GM12878 (cell line): ENCODE data around the gene DACH2. TPM values are rescaled to one million over a fixed set of nuclear protein-coding genes. Genes with fewer than 3 reads are reported as not detected.

Experiments
- ATF3 ChIP-seq: IDR thresholded peaks from 2 replicates; pipeline ENCODE4 v1.6.1; 2011; ENCODE audit warnings: low read depth, mild to moderate bottlenecking, low read length, moderate library complexity, borderline replicate concordance; ENCODE audit errors: extremely low read depth
- polyA plus RNA-seq, 11 experiments: library from polyadenylated mRNA; depleted of rRNA in 4 of 11; unstranded in 6 of 11; stranded (reverse) in 5 of 11; fragments of >200 nt; fragmentation: Nextera tagmentation in 4 of 11; fragmentation: Illumina TruSeq in 1 of 11; extraction: Ambion mirVana in 4 of 11; extraction: Trizol in 1 of 11; gene quantifications; 1 replicate in 1 of 11; 2 replicates in 10 of 11; pipeline versions ENCODE4 v1.2.1 to v1.2.3, GENCODE V29; 2011 to 2016; ENCODE audit warnings: inconsistent platforms in 2 of 11, missing spikeins in 2 of 11, low read depth in 1 of 11
- total RNA-seq, 4 experiments: library from RNA; depleted of rRNA in 3 of 4; stranded (reverse); fragments of >200 nt in 3 of 4; fragmentation: Illumina TruSeq in 1 of 4; extraction: Trizol in 1 of 4; gene quantifications; 2 replicates each; pipeline versions ENCODE4 v1.2.1 to v1.2.3, GENCODE V29; 2013 to 2021
- TF ChIP-seq, protein P1 (sequence below): IDR thresholded peaks from 2 replicates; pipeline ENCODE4 v1.6.1; 2011; ENCODE audit warnings: borderline replicate concordance, low read depth, mild to moderate bottlenecking, moderate library complexity, low read length; ENCODE audit not compliant: insufficient read depth, poor library complexity, severe bottlenecking
- TF ChIP-seq, protein P2 (sequence below): fragments of 450-650 bp; IDR thresholded peaks from 2 replicates; pipeline ENCODE4 v1.6.1; 2017; ENCODE audit warnings: mild to moderate bottlenecking, low read depth, inconsistent platforms; ENCODE audit not compliant: poor library complexity, severe bottlenecking
- TF ChIP-seq, protein P3 (sequence below): fragments of 450-650 bp; IDR thresholded peaks from 2 replicates; pipeline ENCODE4 v1.6.1; 2017; ENCODE audit warnings: mild to moderate bottlenecking, moderate library complexity

Gene DACH2
- total and polyA plus RNA-seq, 10 of the 15 experiments (the other 5 are each of a cell fraction or from before 2014, with no cell fraction given): 0.03 to 0.19 (median 0.07) TPM; not detected in 6

- TF ChIP-seq, protein P1, sequence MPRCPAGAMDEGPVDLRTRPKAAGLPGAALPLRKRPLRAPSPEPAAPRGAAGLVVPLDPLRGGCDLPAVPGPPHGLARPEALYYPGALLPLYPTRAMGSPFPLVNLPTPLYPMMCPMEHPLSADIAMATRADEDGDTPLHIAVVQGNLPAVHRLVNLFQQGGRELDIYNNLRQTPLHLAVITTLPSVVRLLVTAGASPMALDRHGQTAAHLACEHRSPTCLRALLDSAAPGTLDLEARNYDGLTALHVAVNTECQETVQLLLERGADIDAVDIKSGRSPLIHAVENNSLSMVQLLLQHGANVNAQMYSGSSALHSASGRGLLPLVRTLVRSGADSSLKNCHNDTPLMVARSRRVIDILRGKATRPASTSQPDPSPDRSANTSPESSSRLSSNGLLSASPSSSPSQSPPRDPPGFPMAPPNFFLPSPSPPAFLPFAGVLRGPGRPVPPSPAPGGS: no peak
- no peak for TF ChIP-seq ATF3
- TF ChIP-seq, protein P2, sequence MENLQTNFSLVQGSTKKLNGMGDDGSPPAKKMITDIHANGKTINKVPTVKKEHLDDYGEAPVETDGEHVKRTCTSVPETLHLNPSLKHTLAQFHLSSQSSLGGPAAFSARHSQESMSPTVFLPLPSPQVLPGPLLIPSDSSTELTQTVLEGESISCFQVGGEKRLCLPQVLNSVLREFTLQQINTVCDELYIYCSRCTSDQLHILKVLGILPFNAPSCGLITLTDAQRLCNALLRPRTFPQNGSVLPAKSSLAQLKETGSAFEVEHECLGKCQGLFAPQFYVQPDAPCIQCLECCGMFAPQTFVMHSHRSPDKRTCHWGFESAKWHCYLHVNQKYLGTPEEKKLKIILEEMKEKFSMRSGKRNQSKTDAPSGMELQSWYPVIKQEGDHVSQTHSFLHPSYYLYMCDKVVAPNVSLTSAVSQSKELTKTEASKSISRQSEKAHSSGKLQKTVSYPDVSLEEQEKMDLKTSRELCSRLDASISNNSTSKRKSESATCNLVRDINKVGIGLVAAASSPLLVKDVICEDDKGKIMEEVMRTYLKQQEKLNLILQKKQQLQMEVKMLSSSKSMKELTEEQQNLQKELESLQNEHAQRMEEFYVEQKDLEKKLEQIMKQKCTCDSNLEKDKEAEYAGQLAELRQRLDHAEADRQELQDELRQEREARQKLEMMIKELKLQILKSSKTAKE: no peak
- TF ChIP-seq, protein P3, sequence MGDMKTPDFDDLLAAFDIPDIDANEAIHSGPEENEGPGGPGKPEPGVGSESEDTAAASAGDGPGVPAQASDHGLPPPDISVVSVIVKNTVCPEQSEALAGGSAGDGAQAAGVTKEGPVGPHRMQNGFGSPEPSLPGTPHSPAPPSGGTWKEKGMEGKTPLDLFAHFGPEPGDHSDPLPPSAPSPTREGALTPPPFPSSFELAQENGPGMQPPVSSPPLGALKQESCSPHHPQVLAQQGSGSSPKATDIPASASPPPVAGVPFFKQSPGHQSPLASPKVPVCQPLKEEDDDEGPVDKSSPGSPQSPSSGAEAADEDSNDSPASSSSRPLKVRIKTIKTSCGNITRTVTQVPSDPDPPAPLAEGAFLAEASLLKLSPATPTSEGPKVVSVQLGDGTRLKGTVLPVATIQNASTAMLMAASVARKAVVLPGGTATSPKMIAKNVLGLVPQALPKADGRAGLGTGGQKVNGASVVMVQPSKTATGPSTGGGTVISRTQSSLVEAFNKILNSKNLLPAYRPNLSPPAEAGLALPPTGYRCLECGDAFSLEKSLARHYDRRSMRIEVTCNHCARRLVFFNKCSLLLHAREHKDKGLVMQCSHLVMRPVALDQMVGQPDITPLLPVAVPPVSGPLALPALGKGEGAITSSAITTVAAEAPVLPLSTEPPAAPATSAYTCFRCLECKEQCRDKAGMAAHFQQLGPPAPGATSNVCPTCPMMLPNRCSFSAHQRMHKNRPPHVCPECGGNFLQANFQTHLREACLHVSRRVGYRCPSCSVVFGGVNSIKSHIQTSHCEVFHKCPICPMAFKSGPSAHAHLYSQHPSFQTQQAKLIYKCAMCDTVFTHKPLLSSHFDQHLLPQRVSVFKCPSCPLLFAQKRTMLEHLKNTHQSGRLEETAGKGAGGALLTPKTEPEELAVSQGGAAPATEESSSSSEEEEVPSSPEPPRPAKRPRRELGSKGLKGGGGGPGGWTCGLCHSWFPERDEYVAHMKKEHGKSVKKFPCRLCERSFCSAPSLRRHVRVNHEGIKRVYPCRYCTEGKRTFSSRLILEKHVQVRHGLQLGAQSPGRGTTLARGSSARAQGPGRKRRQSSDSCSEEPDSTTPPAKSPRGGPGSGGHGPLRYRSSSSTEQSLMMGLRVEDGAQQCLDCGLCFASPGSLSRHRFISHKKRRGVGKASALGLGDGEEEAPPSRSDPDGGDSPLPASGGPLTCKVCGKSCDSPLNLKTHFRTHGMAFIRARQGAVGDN: no peak
Measured at GRCh38 chrX:86507331-86507730, 359.1 kb downstream of the DACH2 start (continued).
